Natural killer cell treated with Interleukin-12 subunit alpha and Interleukin-12 subunit beta and Interleukin-15 and Interleukin-18, amount 100 ng/mL, for 72 hours (primary cell): Measurements from ENCODE around the gene LRRC3B. TPM values are rescaled to one million over a fixed set of nuclear protein-coding genes. Genes with fewer than 3 reads are reported as not detected.

Source experiments
- ATAC-seq, 2 donors: fragments of 150-1000 bp; cut with Tn5 transposase in 1 of 2; sonication (Bioruptor Pico), chemical (Tn5 transposase) in 1 of 2; 2 replicates each; pipeline ENCODE4 v1.10.0; 2021
- DNase-seq: peaks from one replicate; pipeline ENCODE4 v3.0.0; 2022; ENCODE audit warnings: low spot score
- H3K27ac Mint-ChIP-seq, 2 donors: 1 replicate in 1 of 2; 2 replicates in 1 of 2; pipeline ENCODE4 v1.8.0; 2022; ENCODE audit warnings: mixed read lengths in 2 of 2, mild to moderate bottlenecking in 1 of 2, moderate library complexity in 1 of 2
- H3K27me3 Mint-ChIP-seq, 2 donors: 1 replicate in 1 of 2; 2 replicates in 1 of 2; pipeline ENCODE4 v1.8.0; 2022; ENCODE audit warnings: mixed read lengths in 2 of 2
- H3K36me3 Mint-ChIP-seq: one replicate; pipeline ENCODE4 v1.8.0; 2022; ENCODE audit warnings: mixed read lengths
- H3K4me1 Mint-ChIP-seq, 2 donors: 1 replicate in 1 of 2; 2 replicates in 1 of 2; pipeline ENCODE4 v1.8.0; 2022; ENCODE audit warnings: low read depth in 2 of 2, mixed read lengths in 2 of 2, mild to moderate bottlenecking in 1 of 2
- H3K4me3 Mint-ChIP-seq: one replicate; pipeline ENCODE4 v1.8.0; 2022; ENCODE audit warnings: mixed read lengths
- H3K9me3 Mint-ChIP-seq: 2 replicates; pipeline ENCODE4 v1.8.0; 2022; ENCODE audit warnings: mixed read lengths
- total RNA-seq, 2 donors: library from RNA; stranded (reverse); gene quantifications; one replicate each; pipeline ENCODE4 v1.2.3, GENCODE V29; 2022

LRRC3B gene
- total RNA-seq, 2 donors from 2014 or later = not detected

GRCh38 chr3:26647078-26647477, 24.5 kb downstream of the LRRC3B start:
- Mint-ChIP-seq H3K4me3 (no peak overlapping the region), H3K36me3 (no peaks in the 10 kb centered on the region), H3K27ac (no peak overlapping the region), H3K4me1 (no peaks in the 10 kb centered on the region), H3K9me3 (peaks cover 4% of the 10 kb centered on the region), H3K27me3 (no peaks in the 10 kb centered on the region)
- DNase-seq (no peak), ATAC-seq (no peak)

DNA sequence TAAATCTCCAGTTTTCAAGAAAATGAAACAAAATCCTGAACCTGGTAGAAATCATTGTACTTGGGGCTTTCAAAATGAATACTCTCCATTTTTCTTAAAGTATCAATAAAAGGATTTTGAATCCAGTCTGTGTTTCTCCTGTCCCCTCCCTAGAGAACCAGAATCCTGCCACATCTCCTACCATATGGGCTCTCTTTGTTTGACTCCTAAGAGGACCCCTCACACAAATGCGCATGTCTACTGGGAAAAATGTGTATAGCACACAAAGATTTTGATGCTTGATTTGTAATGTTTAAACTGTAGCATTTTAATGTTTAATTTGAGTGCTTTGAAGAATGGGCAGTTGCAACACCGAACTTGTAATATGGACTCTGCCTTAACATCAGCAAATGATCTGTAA, 25.9 kb downstream of the LRRC3B start:
- Mint-ChIP-seq H3K27ac (no peak overlapping the region), H3K9me3 (peaks cover 4% of the 10 kb centered on the region), H3K36me3 (no peaks in the 10 kb centered on the region), H3K27me3 (no peaks in the 10 kb centered on the region), H3K4me3 (no peak overlapping the region), H3K4me1 (no peaks in the 10 kb centered on the region)
- ATAC-seq = no peak
- DNase-seq = no peak

GRCh38 chr3:26652164-26652563, 29.6 kb downstream of the LRRC3B start:
- Mint-ChIP-seq H3K4me3 (no peak overlapping the region), H3K36me3 (no peaks in the 10 kb centered on the region), H3K27me3 (no peaks in the 10 kb centered on the region), H3K4me1 (no peaks in the 10 kb centered on the region), H3K27ac (no peak overlapping the region), H3K9me3 (peaks cover 3% of the 10 kb centered on the region)
- DNase-seq (no peak), ATAC-seq (no peak)

- Mint-ChIP-seq H3K36me3 (no peaks in the 10 kb centered on the region), H3K27me3 (no peaks in the 10 kb centered on the region), H3K4me1 (no peaks in the 10 kb centered on the region), H3K4me3 (no peak overlapping the region), H3K9me3 (peaks cover 3% of the 10 kb centered on the region), H3K27ac (no peak overlapping the region)
- DNase-seq = no peak
- ATAC-seq = no peak
Measured at GRCh38 chr3:26653811-26654425, 31.3 kb downstream of the LRRC3B start.

GRCh38 chr3:26655231-26655630, 32.7 kb downstream of the LRRC3B start:
- Mint-ChIP-seq H3K9me3 (peaks cover 3% of the 10 kb centered on the region), H3K4me1 (no peaks in the 10 kb centered on the region), H3K36me3 (no peaks in the 10 kb centered on the region), H3K27ac (no peak overlapping the region), H3K4me3 (no peak overlapping the region), H3K27me3 (no peaks in the 10 kb centered on the region)
- ATAC-seq (no peak), DNase-seq (no peak)

GRCh38 chr3:26657348-26657976, 34.9 kb downstream of the LRRC3B start:
- no peak for DNase-seq
- peaks cover 8% of the 10 kb centered on the region for H3K9me3 Mint-ChIP-seq
- no peak overlapping the region for H3K27ac Mint-ChIP-seq
- H3K36me3 Mint-ChIP-seq = no peaks in the 10 kb centered on the region
- ATAC-seq = no peak
- no peaks in the 10 kb centered on the region for H3K4me1 Mint-ChIP-seq
- no peak overlapping the region for H3K4me3 Mint-ChIP-seq
- no peaks in the 10 kb centered on the region for H3K27me3 Mint-ChIP-seq

DNA sequence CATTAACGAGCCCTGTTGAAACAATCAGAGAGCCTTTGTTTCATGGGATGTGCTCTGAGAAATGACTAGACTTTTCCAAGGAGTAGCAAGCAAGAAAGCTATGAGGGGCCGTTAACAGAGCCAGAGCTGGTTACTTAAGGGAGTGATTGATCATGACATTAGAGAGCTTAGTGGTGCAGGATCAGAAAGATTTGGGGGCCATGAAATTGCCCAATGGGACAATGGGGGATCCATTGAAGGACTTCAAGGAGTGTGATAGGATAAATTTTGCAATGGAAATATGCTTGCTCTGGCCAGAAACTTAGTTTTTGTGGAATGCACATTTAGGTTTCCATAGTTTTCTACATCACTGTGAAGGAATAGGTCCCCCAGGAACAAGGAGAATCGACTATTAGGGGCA, 45.6 kb downstream of the LRRC3B start:
- H3K9me3 Mint-ChIP-seq = peaks cover 15% of the 10 kb centered on the region
- no peak for ATAC-seq
- no peak overlapping the region for H3K4me3 Mint-ChIP-seq

GRCh38 chr3:26668696-26669095, 46.1 kb downstream of the LRRC3B start:
- Mint-ChIP-seq H3K4me3 (no peak overlapping the region), H3K9me3 (peaks cover 15% of the 10 kb centered on the region), H3K36me3 (no peaks in the 10 kb centered on the region), H3K27ac (no peak overlapping the region), H3K4me1 (no peaks in the 10 kb centered on the region), H3K27me3 (no peaks in the 10 kb centered on the region)
- ATAC-seq (no peak), DNase-seq (no peak)

More for the DNA sequence above, 45.6 kb downstream of the LRRC3B start:
- H3K27me3 Mint-ChIP-seq = no peaks in the 10 kb centered on the region
- H3K4me1 Mint-ChIP-seq = no peaks in the 10 kb centered on the region
- no peak overlapping the region for H3K27ac Mint-ChIP-seq
- H3K36me3 Mint-ChIP-seq = no peaks in the 10 kb centered on the region
- DNase-seq = no peak

- Mint-ChIP-seq H3K27ac (no peak overlapping the region), H3K4me3 (no peak overlapping the region), H3K9me3 (no peaks in the 10 kb centered on the region), H3K36me3 (peaks cover 1% of the 10 kb centered on the region), H3K4me1 (no peaks in the 10 kb centered on the region), H3K27me3 (no peaks in the 10 kb centered on the region)
- DNase-seq (no peak), ATAC-seq (no peak)
Measured at GRCh38 chr3:26675336-26675735, 52.8 kb downstream of the LRRC3B start.

DNA sequence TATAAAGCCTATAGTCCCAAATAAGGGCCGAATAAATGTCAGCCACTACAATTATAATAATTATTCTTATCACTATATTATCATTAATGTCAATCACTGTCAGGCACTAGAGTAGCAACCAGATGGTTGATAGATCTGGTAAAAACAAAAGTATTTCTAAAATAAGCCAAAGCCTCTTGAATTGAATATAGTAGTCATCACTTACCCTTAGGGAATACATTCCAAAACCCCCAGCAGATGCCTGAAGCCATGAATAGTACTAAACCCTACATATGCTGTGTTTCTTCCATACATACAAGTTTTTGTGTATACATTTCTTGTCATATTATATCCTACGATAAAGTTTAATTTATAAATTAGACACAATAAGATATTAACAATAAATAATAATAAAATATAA, 59.1 kb downstream of the LRRC3B start:
- H3K4me1 Mint-ChIP-seq = no peaks in the 10 kb centered on the region
- no peak overlapping the region for H3K27ac Mint-ChIP-seq

GRCh38 chr3:26682406-26682805, 59.8 kb downstream of the LRRC3B start:
- H3K4me3 Mint-ChIP-seq = no peak overlapping the region
- DNase-seq = no peak
- no peaks in the 10 kb centered on the region for H3K27me3 Mint-ChIP-seq
- H3K27ac Mint-ChIP-seq = no peak overlapping the region
- H3K9me3 Mint-ChIP-seq = peaks cover 14% of the 10 kb centered on the region
- no peak for ATAC-seq
- H3K36me3 Mint-ChIP-seq = peaks cover 5% of the 10 kb centered on the region
- H3K4me1 Mint-ChIP-seq = no peaks in the 10 kb centered on the region

More for the DNA sequence above, 59.1 kb downstream of the LRRC3B start:
- Mint-ChIP-seq H3K4me3 (no peak overlapping the region), H3K27me3 (no peaks in the 10 kb centered on the region), H3K36me3 (peaks cover 5% of the 10 kb centered on the region), H3K9me3 (peaks cover 12% of the 10 kb centered on the region)
- ATAC-seq (no peak), DNase-seq (no peak)

- Mint-ChIP-seq H3K4me3 (no peak overlapping the region), H3K9me3 (peaks cover 15% of the 10 kb centered on the region), H3K4me1 (no peaks in the 10 kb centered on the region), H3K27me3 (no peaks in the 10 kb centered on the region), H3K36me3 (peaks cover 5% of the 10 kb centered on the region), H3K27ac (no peak overlapping the region)
- DNase-seq (no peak), ATAC-seq (no peak)
Measured at GRCh38 chr3:26683902-26684301, 61.3 kb downstream of the LRRC3B start.

- no peaks in the 10 kb centered on the region for H3K36me3 Mint-ChIP-seq
- no peak for ATAC-seq
- H3K4me1 Mint-ChIP-seq = no peaks in the 10 kb centered on the region
Measured at GRCh38 chr3:26687466-26687865, 64.9 kb downstream of the LRRC3B start.

DNA sequence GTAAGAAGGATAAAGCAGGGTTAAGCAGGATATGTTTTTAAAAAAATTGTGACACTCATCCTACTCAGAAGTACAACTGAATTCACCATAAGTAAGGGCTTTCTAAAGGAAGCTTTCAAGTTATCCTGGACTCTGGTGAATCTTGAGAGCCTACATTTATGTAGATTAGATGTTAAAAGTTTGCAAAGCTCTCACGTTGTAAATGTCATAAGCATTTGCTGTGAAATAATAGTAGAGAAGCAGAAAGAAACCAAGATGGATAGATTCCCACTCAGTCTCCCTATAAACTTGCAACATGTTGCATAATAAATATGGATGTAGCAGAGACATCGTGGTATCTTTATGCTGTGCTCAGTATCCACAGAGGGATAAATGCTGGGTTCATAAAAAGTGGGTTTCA, 77.0 kb downstream of the LRRC3B start:
- ATAC-seq = no peak
- Mint-ChIP-seq H3K9me3 (peaks cover 9% of the 10 kb centered on the region), H3K27ac (no peak overlapping the region), H3K36me3 (peaks cover 4% of the 10 kb centered on the region), H3K27me3 (no peaks in the 10 kb centered on the region), H3K4me1 (no peaks in the 10 kb centered on the region), H3K4me3 (no peak overlapping the region)
- no peak for DNase-seq

More at GRCh38 chr3:26687466-26687865, 64.9 kb downstream of the LRRC3B start:
- Mint-ChIP-seq H3K27ac (no peak overlapping the region), H3K27me3 (no peaks in the 10 kb centered on the region), H3K9me3 (peaks cover 13% of the 10 kb centered on the region), H3K4me3 (no peak overlapping the region)
- no peak for DNase-seq

- Mint-ChIP-seq H3K9me3 (peaks cover 8% of the 10 kb centered on the region), H3K36me3 (no peaks in the 10 kb centered on the region), H3K27me3 (no peaks in the 10 kb centered on the region)
Measured at GRCh38 chr3:26703519-26703918, 80.9 kb downstream of the LRRC3B start.

More at GRCh38 chr3:26703519-26703918, 80.9 kb downstream of the LRRC3B start:
- H3K27ac Mint-ChIP-seq = no peak overlapping the region
- H3K4me3 Mint-ChIP-seq = no peak overlapping the region
- ATAC-seq (no peak), DNase-seq (no peak)
- no peaks in the 10 kb centered on the region for H3K4me1 Mint-ChIP-seq
